GM12892 (cell line): ENCODE measurements around the gene CHST11.

Experiments
- POLR2A ChIP-seq: IDR thresholded peaks from 2 replicates; pipeline ENCODE4 v1.6.1; 2011; ENCODE audit warnings: low read depth, low read length, control low read depth
- POLR2AphosphoS5 ChIP-seq: IDR thresholded peaks from 2 replicates; pipeline ENCODE4 v1.6.1; 2011; ENCODE audit warnings: low read depth, low read length, control low read depth

GRCh38 chr12:104549815-104550480 is 93.2 kb downstream of the CHST11 start:
- TF ChIP-seq POLR2AphosphoS5 (no peak), POLR2A (no peak)
